HG02623 (cell line): ENCODE data around the gene DNAJC8.

ENCODE experiments used
- ATAC-seq: cut with Tn5 transposase; IDR thresholded peaks from one replicate; pipeline ENCODE4 v1.9.1; 2021; ENCODE audit warnings: moderate library complexity; ENCODE audit not compliant: unreplicated experiment

The DNAJC8 gene

GRCh38 chr1:28249866-28250295, 17.1 kb upstream of the DNAJC8 start:
- ATAC-seq: no peak

DNA sequence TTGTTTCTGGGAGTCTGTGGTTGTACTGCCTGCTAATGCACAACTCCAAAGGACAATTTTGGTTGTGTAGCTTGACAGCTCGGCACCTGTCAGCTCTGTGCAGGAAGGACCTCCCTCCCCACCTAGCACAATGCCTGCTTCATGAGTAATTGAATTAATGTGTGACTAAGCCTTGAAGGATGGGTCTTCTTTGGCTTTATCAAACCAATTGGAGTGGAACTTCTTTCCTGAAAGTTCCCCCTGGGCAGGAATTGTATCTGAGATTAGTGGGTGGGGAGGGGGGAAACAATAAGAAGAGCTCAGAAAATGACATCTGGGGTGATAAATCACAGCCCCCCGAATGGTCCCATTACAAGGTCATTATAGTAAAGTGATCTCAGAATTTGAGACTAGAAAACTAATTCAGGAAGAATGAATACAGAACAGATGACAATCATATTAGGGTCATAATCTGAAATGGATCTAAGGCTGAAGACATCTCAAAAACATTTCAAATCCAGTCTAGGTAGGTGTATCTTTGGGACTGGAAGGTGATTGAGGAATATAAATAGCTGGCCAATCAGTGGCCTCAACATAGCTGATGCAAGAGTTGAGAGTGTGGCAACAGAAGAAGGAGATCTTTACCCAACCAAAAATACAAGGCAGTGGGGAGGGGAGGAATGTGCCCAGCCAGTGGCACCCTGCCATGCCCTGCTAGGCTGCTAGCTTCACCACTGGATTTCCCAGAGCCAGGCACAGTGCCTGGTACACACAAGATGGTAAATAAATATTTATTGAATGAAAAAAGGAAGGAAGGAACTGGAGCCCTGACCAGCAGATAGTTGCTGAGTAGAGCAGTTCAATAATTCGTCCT, 16.4 kb upstream of the DNAJC8 start:
- no peak for ATAC-seq

DNA sequence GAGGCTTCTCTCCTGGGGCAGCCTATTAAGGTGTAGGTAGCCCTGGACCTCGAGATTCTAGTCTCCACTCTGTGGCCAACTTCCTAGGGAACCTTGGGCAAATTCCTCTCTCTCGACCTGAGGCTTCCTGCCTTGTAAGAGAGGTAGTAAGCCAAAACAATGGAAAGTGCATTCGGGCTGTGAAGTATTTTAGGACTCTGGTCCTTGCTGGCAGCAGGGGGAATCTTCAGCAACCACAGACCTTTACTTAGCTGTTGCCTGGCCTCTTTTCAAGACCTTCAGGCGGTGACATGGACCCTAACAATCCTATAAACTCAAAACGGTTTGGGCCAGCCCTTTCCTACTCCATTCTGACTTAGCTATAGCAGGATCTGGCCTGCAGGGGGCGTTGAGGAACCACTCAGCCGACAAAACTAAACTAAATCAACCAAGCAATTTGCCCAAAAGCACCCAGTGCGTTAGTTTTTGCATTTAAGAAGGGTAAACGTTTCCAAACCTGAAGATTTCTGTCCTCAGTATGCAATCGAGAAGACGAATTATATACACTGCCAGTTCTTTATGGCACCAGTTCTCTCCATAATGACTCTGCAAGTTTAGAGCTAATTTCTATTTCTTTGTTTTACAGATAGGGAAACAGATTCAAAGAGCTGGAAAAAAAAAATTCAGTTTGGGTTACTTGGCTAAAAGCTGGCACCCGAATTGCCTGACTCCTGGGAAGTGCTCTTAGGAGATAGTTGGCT, 15.6 kb upstream of the DNAJC8 start:
- ATAC-seq: no peak

DNA sequence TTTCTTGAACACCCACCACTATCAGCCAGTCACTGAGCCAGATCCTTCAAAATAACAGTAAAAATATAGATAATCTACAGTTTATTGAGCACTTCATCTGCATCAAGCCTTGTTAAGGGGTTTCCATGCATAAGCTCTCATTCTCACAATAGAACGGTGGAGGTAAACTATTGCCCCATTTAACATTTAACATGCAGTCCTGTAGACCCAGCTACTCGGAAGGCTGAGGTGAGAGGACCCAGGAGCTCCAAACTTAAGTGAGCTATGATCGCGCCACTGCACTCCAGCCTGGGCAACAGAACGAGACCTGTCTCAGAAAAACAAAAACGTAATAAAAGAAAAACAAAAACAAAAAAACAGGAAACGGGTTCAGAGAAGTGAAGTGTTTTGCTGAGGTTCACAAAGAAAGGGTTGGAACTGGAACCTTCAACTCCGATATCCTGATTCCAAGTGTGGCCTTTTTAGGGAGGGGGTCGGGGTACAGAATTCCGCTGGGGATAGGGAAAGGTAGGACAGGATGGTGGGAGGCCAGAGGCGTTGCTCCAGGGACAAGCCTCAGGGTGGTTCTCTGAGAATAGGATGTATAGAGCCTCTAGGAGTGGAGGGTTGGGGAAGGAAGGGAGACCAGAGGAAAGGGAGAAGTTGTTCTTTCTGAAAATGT, 14.9 kb upstream of the DNAJC8 start:
- ATAC-seq: no peak

- no peak for ATAC-seq
Observed at GRCh38 chr1:28246427-28246832, 13.6 kb upstream of the DNAJC8 start.

- ATAC-seq: no peak
Observed at GRCh38 chr1:28244549-28245251, 11.9 kb upstream of the DNAJC8 start.

DNA sequence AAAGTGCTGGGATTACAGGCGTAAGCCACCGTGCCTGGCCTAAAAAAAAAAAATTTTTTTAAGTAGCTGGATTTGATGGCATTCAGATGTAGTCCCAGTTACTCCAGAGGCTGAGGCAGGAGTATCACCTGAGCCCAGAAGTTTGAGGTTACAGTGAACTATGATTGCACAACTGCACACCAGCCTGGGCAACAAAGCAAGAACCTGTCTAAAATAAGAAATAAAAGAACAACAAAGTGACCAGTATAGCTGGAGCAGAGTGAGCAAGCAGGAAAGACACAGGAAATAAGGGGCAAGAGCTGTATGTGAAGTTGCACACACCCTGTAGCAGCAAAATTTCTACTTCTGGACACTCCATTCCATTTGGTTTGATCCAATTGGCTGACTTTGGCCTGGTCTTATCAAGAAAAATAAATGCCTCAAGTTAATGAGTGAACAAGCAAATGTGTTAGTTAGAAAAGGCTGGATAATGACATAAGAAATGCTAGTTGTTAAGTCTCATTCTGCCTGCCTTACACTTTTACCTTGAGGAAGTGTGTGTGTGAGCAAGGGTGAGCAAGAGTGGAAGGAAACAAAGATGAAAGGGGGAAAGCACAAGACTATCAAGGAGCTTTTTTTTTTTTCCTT, 11.0 kb upstream of the DNAJC8 start:
- no peak for ATAC-seq

- ATAC-seq: no peak
Observed at GRCh38 chr1:28241638-28242241, 8.9 kb upstream of the DNAJC8 start.

- ATAC-seq: no peak
Observed at GRCh38 chr1:28240024-28240423, 7.2 kb upstream of the DNAJC8 start.

- no peak for ATAC-seq
Observed at GRCh38 chr1:28239004-28239403, 6.2 kb upstream of the DNAJC8 start.

DNA sequence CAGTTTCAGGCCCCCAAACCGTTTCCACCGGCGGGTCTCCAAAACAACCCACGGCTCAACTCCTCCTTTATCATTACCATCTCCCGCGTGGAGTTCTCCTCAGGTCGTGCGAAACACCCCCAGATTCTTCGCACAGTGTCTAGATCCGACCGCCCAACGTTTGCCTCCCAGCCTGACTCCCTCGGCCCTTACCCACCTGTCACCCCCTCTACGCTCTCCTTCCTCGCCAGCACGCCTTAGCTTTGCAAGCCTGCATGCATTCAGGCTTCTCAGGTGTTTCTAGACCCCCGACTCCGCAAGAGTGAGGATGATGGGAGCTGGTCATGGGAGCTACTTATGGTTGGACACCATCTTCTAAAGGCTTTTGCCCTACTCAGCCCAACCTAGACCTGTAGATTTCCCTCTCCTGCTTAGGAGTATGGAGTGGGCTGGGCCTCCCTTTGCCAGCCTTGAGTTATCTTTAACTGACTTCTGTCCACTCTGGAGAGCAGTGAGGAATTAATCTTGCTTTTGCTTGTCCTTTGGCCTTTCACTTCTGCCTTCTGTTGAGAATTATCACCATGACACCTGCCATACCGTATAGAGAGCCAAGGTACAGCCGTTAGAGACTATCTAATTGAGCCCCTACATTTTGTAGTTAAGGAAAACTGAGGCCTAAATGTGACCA, 4.0 kb upstream of the DNAJC8 start:
- no peak for ATAC-seq

- ATAC-seq: peak; percentile 85
Observed at GRCh38 chr1:28235755-28236655, 3.2 kb upstream of the DNAJC8 start, which contains the start of gene ATP5IF1. TSS of gene ATP5IF1 (plus strand) at chr1:28236124. CDS start at chr1:28236184, 60 bp downstream.

DNA sequence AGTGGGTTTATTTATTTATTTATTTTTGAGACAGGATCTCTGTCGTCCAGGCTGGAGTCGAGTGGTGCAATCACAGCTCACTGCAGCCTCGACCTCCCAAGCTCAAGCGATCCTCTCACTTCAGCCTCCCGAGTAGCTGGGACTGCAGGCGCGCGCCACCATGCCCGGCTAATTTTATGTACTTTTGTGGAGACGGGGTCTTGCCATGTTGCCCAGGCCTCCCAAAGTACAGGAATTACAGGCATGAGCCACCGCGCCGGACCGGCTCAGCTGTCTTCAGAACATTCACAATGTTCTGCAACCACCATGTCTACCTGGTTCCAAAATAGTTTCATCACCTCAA, 406 bp upstream of the DNAJC8 start:
- no peak for ATAC-seq

GRCh38 chr1:28229996-28230395, 2.8 kb downstream of the DNAJC8 start:
- ATAC-seq: no peak

GRCh38 chr1:28229089-28229488, 3.7 kb downstream of the DNAJC8 start:
- no peak for ATAC-seq

DNA sequence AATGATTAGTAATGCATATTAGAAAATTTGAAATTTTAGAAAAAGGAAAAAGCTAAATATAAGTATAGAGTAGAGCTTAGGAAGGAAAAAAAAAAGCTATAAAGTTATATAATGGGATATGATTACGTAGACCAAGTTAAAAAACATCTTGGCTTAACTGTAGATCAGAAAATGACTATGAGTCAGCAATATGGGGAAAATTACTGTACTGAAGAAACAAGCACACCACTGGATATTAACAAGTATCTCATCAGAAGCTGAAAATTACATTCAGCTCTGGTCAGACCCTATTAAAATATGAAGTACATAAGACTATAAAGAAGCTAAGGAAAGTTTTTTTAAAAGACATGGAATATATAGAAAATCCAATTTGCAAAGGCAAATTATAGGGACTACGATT, 19.5 kb downstream of the DNAJC8 start:
- ATAC-seq: no peak

GRCh38 chr1:28209700-28210099, 23.1 kb downstream of the DNAJC8 start:
- no peak for ATAC-seq

DNA sequence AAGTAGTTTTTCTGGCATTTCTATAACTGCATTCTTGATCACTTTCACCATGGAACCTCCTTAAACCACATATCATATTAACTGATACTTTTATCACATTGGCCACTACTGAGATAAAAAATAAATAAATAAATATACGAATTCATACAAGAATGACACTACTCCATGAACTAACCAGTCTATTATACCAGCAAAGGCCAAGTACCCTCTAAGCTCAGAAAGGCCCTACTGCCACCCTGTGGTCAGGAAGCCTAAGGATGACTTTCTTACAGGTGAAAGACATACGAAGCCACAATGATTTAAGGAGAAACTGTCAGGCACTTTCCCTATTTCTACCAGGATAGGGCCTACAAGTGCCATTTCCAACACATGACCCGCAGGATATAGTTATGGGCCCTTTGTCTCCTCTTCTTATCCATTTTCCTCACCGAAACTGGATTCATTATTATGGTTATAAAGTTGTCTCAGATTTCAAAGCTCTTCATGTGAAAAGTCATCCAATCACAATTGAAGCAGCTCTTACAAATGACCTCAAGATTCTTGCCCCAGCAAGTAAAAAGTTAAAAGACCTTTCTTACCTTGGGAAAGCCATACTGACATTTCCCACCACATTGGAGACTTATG, 23.9 kb downstream of the DNAJC8 start:
- no peak for ATAC-seq
